Activated T-helper 2 cell treated with anti-CD3 and anti-CD28 coated beads, Interferon-gamma antibody, Interleukin-2, Interleukin-4, amounts not matched to agents 10 μg/mL and 5 μg/mL and 100 μg/mL, durations not matched to agents 14 hours and 24 hours and 36 hours (primary cell): ENCODE data around the gene ACKR2. TPM values are rescaled to one million over a fixed set of nuclear protein-coding genes. Genes with fewer than 3 reads are reported as not detected.

Experiments used
- DNase-seq: peaks from one replicate; pipeline ENCODE4 v3.0.0; 2021; ENCODE audit warnings: low spot score
- H3K27ac Mint-ChIP-seq: one replicate; pipeline ENCODE4 v1.8.0; 2021; ENCODE audit warnings: mixed read lengths
- H3K27me3 Mint-ChIP-seq: one replicate; pipeline ENCODE4 v1.8.0; 2021; ENCODE audit warnings: low read depth, mixed read lengths
- H3K36me3 Mint-ChIP-seq: one replicate; pipeline ENCODE4 v1.8.0; 2021; ENCODE audit warnings: low read depth, mixed read lengths
- H3K4me1 Mint-ChIP-seq: one replicate; pipeline ENCODE4 v1.8.0; 2021; ENCODE audit warnings: low read depth, mixed read lengths
- H3K4me3 Mint-ChIP-seq: one replicate; pipeline ENCODE4 v1.8.0; 2021; ENCODE audit warnings: low read depth, mild to moderate bottlenecking, moderate library complexity, mixed read lengths
- H3K9me3 Mint-ChIP-seq: one replicate; pipeline ENCODE4 v1.8.0; 2021; ENCODE audit warnings: mixed read lengths
- intact Hi-C: fragments of 100-400 bp; cut with micrococcal nuclease; formaldehyde crosslinking; loops from one replicate; pipeline ENCODE4 v1.15.1; 2023
- total RNA-seq: library from RNA; stranded (reverse); gene quantifications from 2 replicates; pipeline ENCODE4 v1.2.3, GENCODE V29; 2022

The ACKR2 gene
- total RNA-seq, 1 donor from 2014 or later = 1.0 TPM

- H3K36me3 Mint-ChIP-seq = no peaks in the 10 kb centered on the region
- H3K4me1 Mint-ChIP-seq = peaks cover 12% of the 10 kb centered on the region
- H3K27ac Mint-ChIP-seq = no peak overlapping the region
- no peak for DNase-seq
- intact Hi-C loops = no loop called here
- no peaks in the 10 kb centered on the region for H3K27me3 Mint-ChIP-seq
- no peak overlapping the region for H3K4me3 Mint-ChIP-seq
- peaks cover 2% of the 10 kb centered on the region for H3K9me3 Mint-ChIP-seq
Measured at GRCh38 chr3:42895580-42895868, 86.3 kb downstream of the ACKR2 start.

GRCh38 chr3:42898896-42899675 is 89.8 kb downstream of the ACKR2 start:
- no peak overlapping the region for H3K4me3 Mint-ChIP-seq
- H3K27ac Mint-ChIP-seq = no peak overlapping the region
- H3K9me3 Mint-ChIP-seq = peaks cover 21% of the 10 kb centered on the region

GRCh38 chr3:42900226-42901072 is 91.2 kb downstream of the ACKR2 start:
- Mint-ChIP-seq H3K36me3 (peaks cover 4% of the 10 kb centered on the region), H3K27me3 (peaks cover 12% of the 10 kb centered on the region), H3K4me3 (no peak overlapping the region), H3K9me3 (peaks cover 34% of the 10 kb centered on the region), H3K4me1 (peaks cover 12% of the 10 kb centered on the region), H3K27ac (no peak overlapping the region)
- intact Hi-C loops = no loop called here
- DNase-seq = no peak

More at GRCh38 chr3:42898896-42899675, 89.8 kb downstream of the ACKR2 start:
- peaks cover 4% of the 10 kb centered on the region for H3K36me3 Mint-ChIP-seq
- peaks cover 19% of the 10 kb centered on the region for H3K4me1 Mint-ChIP-seq
- intact Hi-C loops = no loop called here
- peaks cover under 1% of the 10 kb centered on the region for H3K27me3 Mint-ChIP-seq
- DNase-seq = no peak

- Mint-ChIP-seq H3K27ac (no peak overlapping the region), H3K9me3 (peaks cover 38% of the 10 kb centered on the region), H3K27me3 (peaks cover 16% of the 10 kb centered on the region), H3K4me1 (peaks cover 12% of the 10 kb centered on the region), H3K36me3 (peaks cover 7% of the 10 kb centered on the region), H3K4me3 (no peak overlapping the region)
- no peak for DNase-seq
- intact Hi-C loops = no loop called here
Measured at GRCh38 chr3:42901073-42901415, 91.8 kb downstream of the ACKR2 start.

DNA sequence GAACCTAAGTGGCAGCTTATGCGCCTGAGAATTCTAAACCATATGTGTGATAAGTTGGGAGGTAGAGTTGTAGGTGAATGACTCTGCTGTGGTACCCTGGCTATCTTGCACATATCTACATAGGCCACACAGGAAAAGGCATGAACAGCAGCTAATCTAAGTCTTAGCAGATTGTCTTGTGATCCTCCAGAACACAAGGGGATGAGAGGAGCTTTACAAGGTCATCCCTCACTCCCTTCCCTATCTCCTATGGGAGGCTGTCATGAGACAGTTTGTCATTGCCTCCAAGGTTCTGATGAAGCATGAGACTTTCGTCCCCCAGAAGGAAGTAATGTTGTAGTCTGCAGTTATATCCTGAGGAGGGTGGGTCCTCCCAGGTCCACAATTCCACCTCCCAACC is 93.0 kb downstream of the ACKR2 start:
- H3K27me3 Mint-ChIP-seq = peaks cover 25% of the 10 kb centered on the region

DNA sequence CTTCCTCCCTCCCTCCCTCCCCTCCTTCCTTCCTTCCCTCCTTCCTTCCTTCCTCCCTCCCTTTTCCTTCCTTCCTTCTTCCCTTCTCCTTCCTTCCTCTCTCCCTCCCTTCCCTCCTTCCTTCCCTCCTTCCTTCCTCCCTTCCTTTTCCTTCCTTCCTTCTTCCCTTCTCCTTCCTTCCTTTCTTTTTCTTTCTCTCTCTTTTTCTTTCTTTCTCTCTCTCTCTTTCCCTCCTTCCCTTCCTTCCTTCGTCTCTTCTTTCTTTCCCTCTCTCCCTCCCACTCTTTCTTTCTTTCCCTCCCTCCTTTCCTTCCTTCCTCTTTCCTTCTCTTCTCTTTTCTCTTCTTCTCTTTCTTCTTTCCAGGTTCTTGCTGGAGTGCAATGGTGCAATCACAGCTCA is 94.8 kb downstream of the ACKR2 start:
- peaks cover 7% of the 10 kb centered on the region for H3K36me3 Mint-ChIP-seq
- H3K4me1 Mint-ChIP-seq = peaks cover 12% of the 10 kb centered on the region
- intact Hi-C loops = no loop called here
- H3K27me3 Mint-ChIP-seq = peaks cover 32% of the 10 kb centered on the region
- H3K9me3 Mint-ChIP-seq = peaks cover 38% of the 10 kb centered on the region
- DNase-seq = no peak
- no peak overlapping the region for H3K27ac Mint-ChIP-seq
- no peak overlapping the region for H3K4me3 Mint-ChIP-seq

More for the DNA sequence above, 93.0 kb downstream of the ACKR2 start:
- Mint-ChIP-seq H3K9me3 (peaks cover 38% of the 10 kb centered on the region), H3K4me1 (peaks cover 12% of the 10 kb centered on the region), H3K4me3 (no peak overlapping the region), H3K27ac (no peak overlapping the region), H3K36me3 (peaks cover 7% of the 10 kb centered on the region)
- intact Hi-C loops = no loop called here
- no peak for DNase-seq

DNA sequence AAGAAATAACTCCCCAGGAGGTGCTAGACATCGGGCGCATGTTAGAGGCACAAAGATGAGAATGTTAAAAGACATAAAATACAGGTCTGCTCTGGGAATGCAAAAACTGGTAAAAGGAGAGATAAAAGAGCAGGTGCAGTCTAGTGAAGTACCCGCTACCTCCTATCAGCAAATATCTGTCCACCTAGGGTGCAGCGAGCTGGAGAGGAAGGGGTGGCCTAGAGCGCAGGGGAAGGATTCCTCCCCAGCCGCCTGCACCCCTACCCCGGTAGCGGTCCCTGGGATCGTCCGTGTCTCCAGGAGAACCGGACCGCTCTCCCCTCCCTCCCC is 96.5 kb downstream of the ACKR2 start:
- no peak for DNase-seq
- Mint-ChIP-seq H3K36me3 (peaks cover 7% of the 10 kb centered on the region), H3K4me3 (peak overlapping the region; percentile 43), H3K9me3 (peaks cover 39% of the 10 kb centered on the region), H3K4me1 (peaks cover 10% of the 10 kb centered on the region), H3K27ac (no peak overlapping the region), H3K27me3 (peaks cover 32% of the 10 kb centered on the region)
- intact Hi-C loops = no loop called here

DNA sequence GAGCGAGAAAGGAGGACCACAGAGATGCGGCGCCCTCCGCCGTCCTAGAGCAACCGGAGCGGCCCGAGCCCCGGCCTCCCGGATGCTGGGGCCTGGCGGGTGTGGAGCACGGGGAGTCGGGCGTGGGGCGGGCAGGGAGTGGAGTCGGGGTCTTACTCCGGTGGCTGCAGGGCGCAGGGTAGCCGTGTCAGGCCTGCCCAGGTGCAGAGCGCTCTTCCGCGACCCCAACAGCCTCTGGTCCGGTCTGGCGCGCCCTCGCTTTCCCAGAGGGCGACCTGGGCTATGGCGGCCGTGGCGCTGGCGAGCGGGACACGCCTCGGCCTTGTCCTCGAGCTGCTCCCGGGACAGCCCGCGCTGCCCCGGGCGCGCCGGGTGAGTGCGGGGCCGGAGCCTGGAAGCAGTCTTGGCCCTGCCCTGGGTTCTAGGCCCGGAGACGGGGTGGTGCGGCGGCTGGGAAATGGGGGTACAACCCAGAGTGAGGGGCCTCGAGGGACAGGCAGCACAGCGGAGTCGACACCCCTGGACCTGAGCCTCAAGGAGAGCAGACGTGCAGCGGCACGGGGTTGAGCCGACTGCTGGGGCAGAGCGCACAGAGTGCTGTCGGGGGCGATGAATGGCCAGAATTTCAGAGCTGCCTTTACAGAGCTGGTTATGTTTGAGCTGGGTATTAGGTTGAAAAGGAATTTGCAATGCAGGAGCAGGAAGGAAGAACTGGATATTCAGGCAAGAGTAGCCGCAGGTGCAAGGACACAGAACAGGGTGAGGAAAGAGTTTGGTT is 97.0 kb downstream of the ACKR2 start, which contains the start of gene ZNF662:
ZNF662 (plus strand) TSS at position 73 of the 778 bp plus-strand sequence. CDS start 1,973 bp downstream, outside the sequence.
- Mint-ChIP-seq H3K27me3 (peaks cover 32% of the 10 kb centered on the region), H3K36me3 (peaks cover 7% of the 10 kb centered on the region), H3K4me3 (peak within 1 kb of the TSS; percentile 43), H3K4me1 (peaks cover 6% of the 10 kb centered on the region), H3K9me3 (peaks cover 41% of the 10 kb centered on the region), H3K27ac (no peak within 1 kb of the TSS)
- intact Hi-C loops = no loop called here
- DNase-seq = no peak

GRCh38 chr3:42906848-42907183 is 97.6 kb downstream of the ACKR2 start:
- H3K9me3 Mint-ChIP-seq = peaks cover 47% of the 10 kb centered on the region
- peaks cover 2% of the 10 kb centered on the region for H3K4me1 Mint-ChIP-seq
- intact Hi-C loops = no loop called here
- no peak overlapping the region for H3K4me3 Mint-ChIP-seq
- H3K27ac Mint-ChIP-seq = no peak overlapping the region
- H3K36me3 Mint-ChIP-seq = peaks cover 7% of the 10 kb centered on the region
- H3K27me3 Mint-ChIP-seq = peaks cover 32% of the 10 kb centered on the region
- no peak for DNase-seq

DNA sequence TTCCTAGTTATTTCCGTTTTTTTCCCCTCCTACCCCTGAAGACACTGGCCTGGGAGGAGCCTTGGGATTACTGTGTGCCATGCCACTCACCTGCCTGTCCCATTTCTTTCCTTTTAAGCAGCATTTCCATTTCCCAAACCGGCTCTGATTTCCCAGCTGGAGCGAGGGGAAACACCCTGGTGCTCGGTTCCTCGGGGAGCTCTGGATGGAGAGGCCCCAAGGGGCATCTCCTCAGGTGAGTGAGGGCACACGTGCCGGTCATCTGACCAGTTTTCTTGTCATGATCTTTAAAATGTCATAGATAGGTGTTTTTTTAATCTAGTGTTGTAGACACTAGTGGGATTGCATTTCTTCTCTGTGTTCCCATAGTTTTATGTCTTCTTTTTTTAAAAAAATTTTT is 99.4 kb downstream of the ACKR2 start:
- Mint-ChIP-seq H3K36me3 (peaks cover 3% of the 10 kb centered on the region), H3K27me3 (peaks cover 32% of the 10 kb centered on the region), H3K27ac (no peak overlapping the region)

DNA sequence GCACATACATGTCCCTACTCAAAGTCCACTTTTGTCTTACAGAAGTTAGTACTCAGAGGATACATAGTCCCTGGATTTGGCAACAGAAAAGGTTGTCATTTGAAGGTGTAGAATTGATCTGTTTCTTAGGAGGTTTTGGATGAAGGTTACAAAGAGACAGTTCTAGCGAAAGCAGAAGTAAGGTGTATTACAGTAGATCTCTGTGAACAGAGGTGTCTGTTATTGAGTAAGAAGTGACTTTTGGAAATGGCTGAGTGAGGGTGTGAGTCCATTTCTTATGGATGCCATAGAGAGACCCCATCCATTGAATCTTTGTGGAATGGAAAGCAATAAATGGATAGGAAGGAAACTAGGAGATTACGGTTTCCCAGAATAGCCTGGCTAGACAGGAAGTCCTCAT is 102.3 kb downstream of the ACKR2 start:
- no peaks in the 10 kb centered on the region for H3K4me1 Mint-ChIP-seq
- H3K27ac Mint-ChIP-seq = no peak overlapping the region
- H3K36me3 Mint-ChIP-seq = peaks cover 8% of the 10 kb centered on the region
- H3K4me3 Mint-ChIP-seq = no peak overlapping the region
- H3K9me3 Mint-ChIP-seq = peaks cover 48% of the 10 kb centered on the region
- intact Hi-C loops = no loop called here
- peaks cover 14% of the 10 kb centered on the region for H3K27me3 Mint-ChIP-seq
- DNase-seq = no peak

More for the DNA sequence above, 99.4 kb downstream of the ACKR2 start:
- H3K4me1 Mint-ChIP-seq = no peaks in the 10 kb centered on the region
- no peak overlapping the region for H3K4me3 Mint-ChIP-seq
- intact Hi-C loops = no loop called here
- H3K9me3 Mint-ChIP-seq = peaks cover 45% of the 10 kb centered on the region
- no peak for DNase-seq

DNA sequence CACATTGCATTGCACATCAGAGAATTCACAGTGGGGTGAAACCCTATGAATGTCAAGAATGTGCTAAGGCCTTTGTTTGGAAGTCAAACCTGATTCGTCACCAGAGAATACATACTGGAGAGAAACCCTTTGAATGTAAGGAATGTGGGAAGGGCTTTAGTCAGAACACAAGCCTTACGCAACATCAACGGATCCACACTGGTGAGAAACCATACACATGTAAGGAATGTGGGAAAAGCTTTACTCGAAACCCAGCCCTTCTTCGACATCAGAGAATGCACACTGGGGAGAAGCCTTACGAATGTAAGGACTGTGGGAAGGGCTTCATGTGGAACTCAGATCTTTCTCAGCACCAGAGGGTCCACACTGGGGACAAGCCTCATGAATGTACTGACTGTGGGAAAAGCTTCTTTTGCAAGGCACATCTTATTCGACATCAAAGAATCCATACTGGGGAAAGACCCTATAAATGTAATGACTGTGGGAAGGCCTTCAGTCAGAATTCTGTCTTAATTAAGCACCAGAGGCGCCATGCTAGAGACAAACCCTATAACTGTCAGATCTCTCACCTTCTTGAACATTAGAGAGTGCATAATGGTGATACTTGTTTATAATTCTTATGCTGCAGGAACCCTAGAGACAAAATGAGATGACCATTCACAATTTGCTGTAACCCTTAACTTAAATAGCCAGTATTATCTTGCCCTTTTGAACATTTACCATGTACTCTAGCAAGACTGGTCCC is 105.7 kb downstream of the ACKR2 start:
- Mint-ChIP-seq H3K4me1 (no peaks in the 10 kb centered on the region), H3K36me3 (peaks cover 8% of the 10 kb centered on the region), H3K27me3 (no peaks in the 10 kb centered on the region), H3K4me3 (no peak overlapping the region), H3K27ac (no peak overlapping the region), H3K9me3 (peaks cover 72% of the 10 kb centered on the region)
- intact Hi-C loops = no loop called here
- DNase-seq = no peak
